Prostate gland (tissue), 2 donors: ENCODE results near the gene RNF187.

Experiments used
- POLR2A ChIP-seq: fragments of 450-650 bp; IDR thresholded peaks from one replicate; pipeline ENCODE4 v1.6.1; 2016; ENCODE audit warnings: antibody characterized with exemption, mild to moderate bottlenecking
- POLR2AphosphoS5 ChIP-seq: sonication (generic); formaldehyde crosslinking; IDR thresholded peaks from one replicate; pipeline ENCODE4 v1.6.1; 2017; ENCODE audit warnings: antibody characterized with exemption
- TF ChIP-seq, protein P1 (sequence below), 4 experiments: fragments of 200-600 bp in 2 of 4; fragments of 450-650 bp in 2 of 4; sonication (generic) in 2 of 4; IDR thresholded peaks; 1 replicate in 3 of 4; 2 replicates in 1 of 4; pipeline ENCODE4 v1.5.1; 2016 to 2019; ENCODE audit warnings: antibody characterized with exemption in 4 of 4, mild to moderate bottlenecking in 2 of 4, moderate library complexity in 2 of 4

DNA sequence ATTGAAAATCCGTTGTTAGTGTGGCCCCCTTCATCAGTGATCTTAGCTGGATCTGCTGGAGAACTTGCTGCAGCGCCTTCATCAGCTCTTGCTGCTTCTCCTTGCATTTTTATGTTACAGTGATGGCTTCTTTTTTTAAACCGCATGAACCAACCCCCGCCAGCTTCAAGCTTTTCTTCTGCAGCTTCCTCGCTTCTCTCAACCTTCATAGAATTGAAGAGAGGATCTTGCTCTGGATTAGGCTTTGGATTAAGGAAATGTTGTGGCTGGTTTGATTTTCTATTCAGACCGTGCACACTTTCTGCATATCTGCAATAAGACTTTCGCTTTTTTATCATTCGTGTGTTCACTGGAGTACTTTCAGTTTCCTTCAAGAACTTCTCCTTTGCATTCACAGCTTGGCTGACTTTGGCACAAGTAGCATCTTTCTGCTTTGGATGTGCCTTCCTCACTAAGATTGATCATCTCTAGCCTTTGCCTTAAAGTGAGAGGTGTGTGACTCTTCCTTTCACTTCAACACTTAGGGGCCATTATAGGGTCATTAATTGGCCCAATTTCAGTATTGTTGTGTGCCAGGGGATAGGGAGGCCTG is 13.1 kb downstream of the RNF187 start:
- TF ChIP-seq, protein P1, sequence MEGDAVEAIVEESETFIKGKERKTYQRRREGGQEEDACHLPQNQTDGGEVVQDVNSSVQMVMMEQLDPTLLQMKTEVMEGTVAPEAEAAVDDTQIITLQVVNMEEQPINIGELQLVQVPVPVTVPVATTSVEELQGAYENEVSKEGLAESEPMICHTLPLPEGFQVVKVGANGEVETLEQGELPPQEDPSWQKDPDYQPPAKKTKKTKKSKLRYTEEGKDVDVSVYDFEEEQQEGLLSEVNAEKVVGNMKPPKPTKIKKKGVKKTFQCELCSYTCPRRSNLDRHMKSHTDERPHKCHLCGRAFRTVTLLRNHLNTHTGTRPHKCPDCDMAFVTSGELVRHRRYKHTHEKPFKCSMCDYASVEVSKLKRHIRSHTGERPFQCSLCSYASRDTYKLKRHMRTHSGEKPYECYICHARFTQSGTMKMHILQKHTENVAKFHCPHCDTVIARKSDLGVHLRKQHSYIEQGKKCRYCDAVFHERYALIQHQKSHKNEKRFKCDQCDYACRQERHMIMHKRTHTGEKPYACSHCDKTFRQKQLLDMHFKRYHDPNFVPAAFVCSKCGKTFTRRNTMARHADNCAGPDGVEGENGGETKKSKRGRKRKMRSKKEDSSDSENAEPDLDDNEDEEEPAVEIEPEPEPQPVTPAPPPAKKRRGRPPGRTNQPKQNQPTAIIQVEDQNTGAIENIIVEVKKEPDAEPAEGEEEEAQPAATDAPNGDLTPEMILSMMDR (IDR thresholded peaks at IDR 0.05), result no peak
- TF ChIP-seq POLR2AphosphoS5 (no peak), POLR2A (no peak)
